WI38 (cell line): ENCODE measurements around the gene SLC3A2.

Source experiments
- H3K4me3 ChIP-seq: 2 replicates; pipeline ENCODE4 v1.5.1; 2011; ENCODE audit warnings: low read depth, mild to moderate bottlenecking, control low read depth, low read length
- TF ChIP-seq, protein P1 (sequence below): IDR thresholded peaks from 2 replicates; pipeline ENCODE4 v1.5.1; 2012; ENCODE audit warnings: low read depth, mild to moderate bottlenecking, control low read depth, low read length

Gene SLC3A2

GRCh38 chr11:62923601-62924411 lies 43.1 kb downstream of the SLC3A2 start:
- peak overlapping the region; percentile 10 for H3K4me3 ChIP-seq
- TF ChIP-seq, protein P1, sequence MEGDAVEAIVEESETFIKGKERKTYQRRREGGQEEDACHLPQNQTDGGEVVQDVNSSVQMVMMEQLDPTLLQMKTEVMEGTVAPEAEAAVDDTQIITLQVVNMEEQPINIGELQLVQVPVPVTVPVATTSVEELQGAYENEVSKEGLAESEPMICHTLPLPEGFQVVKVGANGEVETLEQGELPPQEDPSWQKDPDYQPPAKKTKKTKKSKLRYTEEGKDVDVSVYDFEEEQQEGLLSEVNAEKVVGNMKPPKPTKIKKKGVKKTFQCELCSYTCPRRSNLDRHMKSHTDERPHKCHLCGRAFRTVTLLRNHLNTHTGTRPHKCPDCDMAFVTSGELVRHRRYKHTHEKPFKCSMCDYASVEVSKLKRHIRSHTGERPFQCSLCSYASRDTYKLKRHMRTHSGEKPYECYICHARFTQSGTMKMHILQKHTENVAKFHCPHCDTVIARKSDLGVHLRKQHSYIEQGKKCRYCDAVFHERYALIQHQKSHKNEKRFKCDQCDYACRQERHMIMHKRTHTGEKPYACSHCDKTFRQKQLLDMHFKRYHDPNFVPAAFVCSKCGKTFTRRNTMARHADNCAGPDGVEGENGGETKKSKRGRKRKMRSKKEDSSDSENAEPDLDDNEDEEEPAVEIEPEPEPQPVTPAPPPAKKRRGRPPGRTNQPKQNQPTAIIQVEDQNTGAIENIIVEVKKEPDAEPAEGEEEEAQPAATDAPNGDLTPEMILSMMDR = no peak

DNA sequence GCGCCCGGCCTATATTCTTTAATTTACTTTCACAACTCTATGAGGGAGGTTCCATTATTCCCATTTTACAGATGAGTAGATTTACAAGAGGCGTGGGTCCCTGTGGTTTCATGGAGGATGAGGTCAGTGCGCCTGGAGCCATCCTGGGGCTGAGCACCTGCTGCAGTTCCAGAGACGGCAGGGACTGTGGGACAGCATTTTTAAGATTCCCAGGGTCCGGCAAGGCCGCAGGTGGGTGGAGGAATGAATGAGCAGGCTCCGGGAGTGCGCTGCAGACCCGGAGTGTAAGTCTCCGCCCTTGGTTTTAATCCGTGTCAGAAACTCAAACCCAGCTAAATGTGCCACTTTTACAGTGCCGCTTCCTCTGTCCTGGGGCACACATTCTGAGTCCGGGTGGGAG lies 44.6 kb downstream of the SLC3A2 start:
- H3K4me3 ChIP-seq = no peak overlapping the region
- TF ChIP-seq, protein P1 = no peak

DNA sequence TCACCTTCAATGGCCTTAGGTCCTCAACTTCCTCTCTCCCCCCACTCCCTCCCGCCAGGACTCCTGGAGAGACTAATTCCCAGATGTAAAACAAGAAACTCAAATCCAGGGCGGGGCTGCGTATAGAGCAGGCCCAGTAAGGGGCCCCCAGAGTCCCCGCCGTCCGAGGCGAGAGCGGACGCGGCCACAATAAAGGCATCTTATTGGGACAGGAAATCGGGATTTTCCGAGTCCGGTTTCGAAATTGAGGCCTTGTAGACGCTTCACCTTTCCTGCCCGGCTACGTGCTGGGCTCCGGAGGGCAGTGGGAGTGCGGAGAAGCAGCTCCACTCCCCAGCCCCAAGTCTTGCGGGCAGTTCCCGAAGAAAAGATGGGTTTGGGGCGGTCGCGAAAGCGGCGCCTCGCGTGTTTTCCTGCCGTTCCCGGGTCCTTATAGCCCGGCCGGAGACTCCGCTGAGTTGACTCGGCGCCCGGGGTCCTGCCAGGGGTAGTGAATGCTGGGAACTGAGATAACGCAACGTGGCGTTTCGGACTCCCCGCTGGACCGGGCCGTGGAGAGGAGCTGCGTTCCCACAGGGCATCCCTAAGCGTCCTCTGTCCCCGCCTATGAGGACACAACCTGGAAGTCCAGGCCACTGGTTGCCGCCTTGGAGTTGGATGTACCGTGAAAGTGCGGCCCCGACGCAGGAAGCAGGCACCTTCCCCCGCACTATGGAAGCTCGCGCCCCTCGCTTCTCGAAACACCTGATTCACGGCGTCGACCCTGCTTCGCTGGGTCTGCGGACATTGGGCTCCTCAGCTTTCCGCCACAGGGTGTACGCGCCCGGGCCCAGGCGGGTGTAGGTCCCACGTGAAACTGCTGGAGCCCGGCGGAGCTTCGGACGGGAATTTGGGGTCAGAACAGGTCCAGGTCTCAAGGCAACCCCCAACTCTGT lies 45.3 kb downstream of the SLC3A2 start:
- TF ChIP-seq, protein P1 = no peak
- H3K4me3 ChIP-seq = peak overlapping the region; percentile 23; the same call in 1 of the 2 replicates

- no peak overlapping the region for H3K4me3 ChIP-seq
- TF ChIP-seq, protein P1 = no peak
These were observed 46.2 kb downstream of the SLC3A2 start for GRCh38 chr11:62926680-62927455.

GRCh38 chr11:62928011-62928410 lies 47.3 kb downstream of the SLC3A2 start:
- H3K4me3 ChIP-seq = no peak overlapping the region
- TF ChIP-seq, protein P1 = no peak

DNA sequence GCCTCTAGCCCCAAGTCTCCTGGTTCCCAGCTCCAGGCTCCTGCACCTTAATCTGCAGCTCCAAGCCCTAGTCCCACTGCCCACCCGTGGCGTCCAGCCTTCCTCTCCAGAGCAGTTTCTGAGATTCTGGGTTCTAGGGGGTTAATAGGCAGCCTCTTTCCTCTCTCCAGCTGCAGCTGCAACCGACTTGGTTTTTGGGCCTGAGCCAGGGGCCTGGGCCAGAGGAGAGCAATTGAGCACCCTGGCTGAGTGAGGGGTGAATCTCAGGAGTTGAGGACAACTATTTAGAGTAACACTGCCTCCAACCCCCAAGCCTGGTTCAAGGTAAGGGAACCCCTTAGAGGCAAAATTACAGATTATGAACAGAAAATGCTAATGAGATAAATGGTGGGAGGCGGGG lies 49.5 kb downstream of the SLC3A2 start:
- H3K4me3 ChIP-seq = no peak overlapping the region
- TF ChIP-seq, protein P1 = no peak
